Forelimb muscle (tissue), 1 donor: ENCODE measurements around the gene PTPRG. TPM values are rescaled to one million over a fixed set of nuclear protein-coding genes. Genes with fewer than 3 reads are reported as not detected.

ENCODE experiments used
- DNase-seq: peaks from one replicate; pipeline ENCODE4 v3.0.0-alpha.2; 2013; ENCODE audit warnings: low read depth
- polyA plus RNA-seq: library from polyadenylated mRNA; unstranded; fragments of 120-200 nt; gene quantifications from one replicate; pipeline ENCODE4 v1.2.1, GENCODE V29; 2013; ENCODE audit not compliant: insufficient read length

PTPRG gene
- polyA plus RNA-seq, 1 donor, result 24.2 TPM

DNA sequence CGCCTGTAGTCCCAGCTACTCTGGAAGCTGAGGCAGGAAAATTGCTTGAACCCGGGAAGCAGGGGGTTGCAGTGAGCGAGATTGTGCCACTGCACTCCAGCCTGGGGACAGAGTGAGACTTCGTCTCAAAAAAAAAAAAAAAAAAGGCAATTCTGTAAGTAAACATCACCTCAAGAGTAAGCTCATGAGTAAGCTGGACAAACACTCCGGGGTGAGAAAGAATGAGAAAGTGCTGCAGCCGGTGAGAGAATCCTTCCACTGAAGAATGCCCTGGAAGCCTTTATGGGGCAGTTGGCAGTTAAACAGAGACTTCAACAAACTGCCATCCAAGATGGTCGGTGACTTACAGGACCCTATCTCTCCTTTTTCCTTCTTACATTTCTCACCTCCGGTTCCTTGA lies 764.5 kb downstream of the PTPRG start:
- DNase-seq, result no peak

DNA sequence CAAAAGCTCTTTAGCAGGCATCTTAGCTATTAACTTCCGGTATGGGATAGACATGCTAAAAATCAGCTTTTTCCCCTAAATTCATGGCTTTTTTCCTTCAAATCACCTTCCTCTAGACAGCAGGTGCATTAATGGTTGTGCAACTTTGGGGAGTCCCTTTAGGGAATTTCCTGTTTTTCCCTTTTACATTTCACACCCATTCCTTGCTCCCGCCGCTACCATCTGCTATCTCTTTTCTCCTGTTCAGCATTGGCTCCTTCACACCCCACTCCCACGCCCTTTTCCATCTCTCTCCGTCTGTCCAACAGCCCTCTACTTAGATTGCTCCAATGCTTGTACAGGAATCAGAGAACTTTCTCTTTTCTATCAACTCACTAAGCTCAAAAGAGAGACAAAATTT lies 768.6 kb downstream of the PTPRG start:
- DNase-seq, result no peak

DNA sequence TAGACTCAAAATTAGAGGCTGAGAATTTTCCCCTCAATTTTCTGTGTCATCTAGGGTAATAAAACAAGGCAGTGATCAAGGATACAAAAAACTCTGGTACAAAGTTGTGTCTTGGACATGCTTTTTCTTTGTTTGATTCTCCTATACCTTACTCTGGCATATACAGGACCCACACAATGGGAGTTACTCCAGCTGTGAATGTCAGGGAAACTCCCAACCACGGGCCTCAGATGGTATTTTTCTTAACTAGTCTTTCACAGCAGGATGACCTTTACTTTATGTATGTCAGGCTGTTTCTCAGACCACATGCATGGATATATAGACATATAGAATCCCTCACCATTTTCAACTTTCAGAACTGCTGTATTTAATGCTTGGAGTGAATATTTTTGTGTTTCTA lies 770.6 kb downstream of the PTPRG start:
- DNase-seq, result no peak

DNA sequence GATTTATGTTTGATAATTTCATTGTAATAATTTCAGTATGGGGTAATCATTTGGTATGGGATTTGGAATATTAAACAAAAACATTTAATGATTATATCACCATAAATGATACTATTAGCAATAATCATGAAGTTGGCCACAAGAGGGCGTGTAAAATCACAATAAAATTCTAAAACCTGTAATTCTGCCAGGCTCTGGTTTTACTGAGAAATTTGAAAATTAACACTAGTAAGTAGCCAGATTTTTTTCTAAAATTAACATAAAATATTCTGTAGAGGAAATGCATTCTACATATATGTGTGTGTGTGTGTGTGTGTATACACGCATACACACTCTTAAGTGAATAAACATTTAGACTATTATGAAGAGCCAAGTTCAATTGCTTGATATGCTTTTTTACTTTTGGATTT lies 771.5 kb downstream of the PTPRG start:
- DNase-seq, result no peak

DNA sequence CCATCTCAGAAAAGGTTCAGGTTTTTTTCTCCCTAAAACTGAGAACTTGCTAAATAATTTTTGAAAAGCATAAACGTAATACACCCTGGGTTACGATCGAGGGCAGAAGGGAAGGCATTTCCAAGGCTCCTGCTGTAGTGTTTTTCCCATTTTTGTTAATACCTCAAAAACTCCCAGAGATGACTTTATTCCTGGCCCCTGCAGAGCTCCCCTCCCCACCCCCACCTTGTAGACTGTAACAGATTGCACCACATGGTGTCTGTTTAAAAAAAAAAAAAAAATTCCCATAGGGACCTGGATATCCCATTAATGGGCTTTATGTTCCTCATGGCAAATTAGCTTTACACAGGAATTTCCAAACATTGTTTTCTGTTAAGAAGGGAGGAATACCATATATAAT lies 773.8 kb downstream of the PTPRG start:
- no peak for DNase-seq

DNA sequence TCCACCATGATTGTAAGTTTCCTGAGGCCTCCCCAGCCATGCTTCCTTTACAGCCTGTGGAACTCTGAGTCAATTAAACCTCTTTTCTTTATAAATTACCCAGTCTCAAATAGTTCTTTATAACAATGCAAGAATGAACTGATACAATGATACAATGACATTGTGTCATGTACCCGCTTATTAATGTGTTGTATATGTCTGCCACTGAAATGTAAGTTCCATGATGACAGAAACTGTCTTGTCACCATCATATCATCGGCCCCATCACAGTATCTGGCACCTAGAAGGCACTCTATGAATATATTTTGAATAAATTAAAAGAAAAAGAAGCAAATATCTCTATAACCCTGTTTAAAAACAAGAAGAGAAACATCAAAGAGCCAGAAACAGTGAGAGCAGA lies 782.4 kb downstream of the PTPRG start:
- DNase-seq, result no peak
